Measurements from ENCODE around the gene PLXNA2.

DNA sequence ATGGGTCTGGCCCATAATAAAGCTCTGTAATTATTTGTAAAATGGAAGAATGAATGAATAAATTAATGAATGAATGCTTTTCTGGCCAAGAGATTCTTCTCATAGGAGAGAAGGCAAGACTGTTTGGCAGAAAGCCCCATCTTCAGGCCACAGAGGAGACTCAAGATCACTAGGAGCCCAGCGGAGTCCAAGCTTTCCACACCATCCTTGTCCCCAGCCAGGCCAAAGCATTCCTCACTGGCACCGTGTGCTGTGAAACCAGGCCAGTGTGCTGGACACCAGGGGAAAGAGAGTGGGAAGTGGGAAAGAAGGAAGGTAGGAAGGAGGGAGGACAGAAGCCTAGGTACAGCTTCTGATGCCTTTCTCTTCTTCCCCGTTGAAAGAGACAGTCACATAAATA is 86.4 kb downstream of the PLXNA2 start:
- TF ChIP-seq, protein P1, sequence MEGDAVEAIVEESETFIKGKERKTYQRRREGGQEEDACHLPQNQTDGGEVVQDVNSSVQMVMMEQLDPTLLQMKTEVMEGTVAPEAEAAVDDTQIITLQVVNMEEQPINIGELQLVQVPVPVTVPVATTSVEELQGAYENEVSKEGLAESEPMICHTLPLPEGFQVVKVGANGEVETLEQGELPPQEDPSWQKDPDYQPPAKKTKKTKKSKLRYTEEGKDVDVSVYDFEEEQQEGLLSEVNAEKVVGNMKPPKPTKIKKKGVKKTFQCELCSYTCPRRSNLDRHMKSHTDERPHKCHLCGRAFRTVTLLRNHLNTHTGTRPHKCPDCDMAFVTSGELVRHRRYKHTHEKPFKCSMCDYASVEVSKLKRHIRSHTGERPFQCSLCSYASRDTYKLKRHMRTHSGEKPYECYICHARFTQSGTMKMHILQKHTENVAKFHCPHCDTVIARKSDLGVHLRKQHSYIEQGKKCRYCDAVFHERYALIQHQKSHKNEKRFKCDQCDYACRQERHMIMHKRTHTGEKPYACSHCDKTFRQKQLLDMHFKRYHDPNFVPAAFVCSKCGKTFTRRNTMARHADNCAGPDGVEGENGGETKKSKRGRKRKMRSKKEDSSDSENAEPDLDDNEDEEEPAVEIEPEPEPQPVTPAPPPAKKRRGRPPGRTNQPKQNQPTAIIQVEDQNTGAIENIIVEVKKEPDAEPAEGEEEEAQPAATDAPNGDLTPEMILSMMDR (IDR thresholded peaks at IDR 0.05) = no peak
- no peak for TF ChIP-seq POLR2A (IDR thresholded peaks at IDR 0.05)
